Hematopoietic multipotent progenitor cell treated with erythropoietin and hydrocortisone succinate and interleukin-3 and kit ligand, for 8 days (in vitro differentiated cells): ENCODE data around the gene TMEM250.

Experiments used
- DNase-seq: peaks from one replicate; pipeline ENCODE4 v3.0.0-alpha.2; 2015

TMEM250 gene

GRCh38 chr9:136081826-136082495 lies 36.7 kb downstream of the TMEM250 start:
- DNase-seq: no peak

- DNase-seq: no peak
Measured at GRCh38 chr9:136081113-136081825, 37.4 kb downstream of the TMEM250 start.

GRCh38 chr9:136080716-136081112 lies 38.0 kb downstream of the TMEM250 start:
- DNase-seq: no peak

- peak; percentile 66 for DNase-seq
Measured at GRCh38 chr9:136079916-136080246, 38.8 kb downstream of the TMEM250 start.

- peak; percentile 16 for DNase-seq
Measured at GRCh38 chr9:136079211-136079915, 39.3 kb downstream of the TMEM250 start.

GRCh38 chr9:136078498-136079011 lies 40.1 kb downstream of the TMEM250 start:
- DNase-seq: no peak

GRCh38 chr9:136078024-136078423 lies 40.7 kb downstream of the TMEM250 start:
- no peak for DNase-seq

GRCh38 chr9:136077491-136077890 lies 41.2 kb downstream of the TMEM250 start:
- DNase-seq: no peak

- no peak for DNase-seq
Measured at GRCh38 chr9:136075881-136076678, 42.6 kb downstream of the TMEM250 start.

GRCh38 chr9:136075134-136075841 lies 43.4 kb downstream of the TMEM250 start:
- DNase-seq: no peak

- no peak for DNase-seq
Measured at GRCh38 chr9:136074706-136075105, 44.0 kb downstream of the TMEM250 start.
